Left forelimb (tissue), 1 donor: ENCODE data around the gene MBD2.
"Not testable (repeated sequence)": the region's sequence is repeated elsewhere in the genome, so short reads cannot be mapped to it uniquely, and the experiment has no call there.

Experiments used
- DNase-seq: peaks from one replicate; pipeline ENCODE4 v3.0.0-alpha.2; 2018; ENCODE audit warnings: low spot score

MBD2 gene

GRCh38 chr18:54224379-54225014 is at the start of gene MBD2:
MBD2 (minus strand) TSS chr18:54224669; CDS start chr18:54224559, 110 bp downstream.
- DNase-seq: peak; percentile 96

- peak; percentile 71 for DNase-seq
These were observed 45.7 kb upstream of the MBD2 start for GRCh38 chr18:54269893-54270844.

GRCh38 chr18:54268751-54269150 is 44.3 kb upstream of the MBD2 start:
- DNase-seq: no peak

GRCh38 chr18:54267701-54268100 is 43.2 kb upstream of the MBD2 start:
- DNase-seq: no peak

GRCh38 chr18:54263904-54264336 is 39.5 kb upstream of the MBD2 start:
- no peak for DNase-seq

GRCh38 chr18:54261894-54262293 is 37.4 kb upstream of the MBD2 start:
- DNase-seq: no peak

- DNase-seq: no peak
These were observed 36.1 kb upstream of the MBD2 start for GRCh38 chr18:54260396-54261072.

GRCh38 chr18:54257818-54258217 is 33.3 kb upstream of the MBD2 start:
- DNase-seq: not testable (repeated sequence)

- DNase-seq: no peak
These were observed 32.5 kb upstream of the MBD2 start for GRCh38 chr18:54257015-54257414.

GRCh38 chr18:54255141-54255540 is 30.7 kb upstream of the MBD2 start:
- DNase-seq: no peak

- DNase-seq: no peak
These were observed 29.8 kb upstream of the MBD2 start for GRCh38 chr18:54254265-54254758.

- no peak for DNase-seq
These were observed 27.3 kb upstream of the MBD2 start for GRCh38 chr18:54251606-54252390.

- no peak for DNase-seq
These were observed 26.4 kb upstream of the MBD2 start for GRCh38 chr18:54250846-54251261.

GRCh38 chr18:54247511-54248175 is 23.2 kb upstream of the MBD2 start:
- DNase-seq: no peak

GRCh38 chr18:54242327-54242726 is 17.9 kb upstream of the MBD2 start:
- no peak for DNase-seq

GRCh38 chr18:54241483-54241882 is 17.0 kb upstream of the MBD2 start:
- no peak for DNase-seq

- DNase-seq: no peak
These were observed 16.2 kb upstream of the MBD2 start for GRCh38 chr18:54240629-54241107.

- no peak for DNase-seq
These were observed 15.1 kb upstream of the MBD2 start for GRCh38 chr18:54239601-54240000.

- DNase-seq: no peak
These were observed 14.6 kb upstream of the MBD2 start for GRCh38 chr18:54239091-54239490.

GRCh38 chr18:54238173-54238936 is 13.9 kb upstream of the MBD2 start:
- no peak for DNase-seq
